Rectal smooth muscle tissue (tissue), 1 donor: ENCODE data around the gene TLE6.
"Not testable (repeated sequence)": the region's sequence is repeated elsewhere in the genome, so short reads cannot be mapped to it uniquely, and the experiment has no call there.

ENCODE experiments used
- H3K27ac ChIP-seq: one replicate; pipeline ENCODE4 v1.7.0; 2013; ENCODE audit warnings: low read depth, low read length, inconsistent platforms
- H3K27me3 ChIP-seq: one replicate; pipeline ENCODE4 v1.7.0; 2013; ENCODE audit warnings: low read length; ENCODE audit not compliant: control insufficient read depth, insufficient read depth
- H3K36me3 ChIP-seq: one replicate; pipeline ENCODE4 v1.7.0; 2013; ENCODE audit warnings: low read length; ENCODE audit not compliant: control insufficient read depth, insufficient read depth
- H3K4me1 ChIP-seq: one replicate; pipeline ENCODE4 v1.7.0; 2013; ENCODE audit warnings: low read length; ENCODE audit not compliant: control insufficient read depth, insufficient read depth
- H3K4me3 ChIP-seq: one replicate; pipeline ENCODE4 v1.7.0; 2013; ENCODE audit warnings: low read length
- H3K9ac ChIP-seq: one replicate; pipeline ENCODE4 v1.7.0; 2013; ENCODE audit warnings: low read length

TLE6 gene

DNA sequence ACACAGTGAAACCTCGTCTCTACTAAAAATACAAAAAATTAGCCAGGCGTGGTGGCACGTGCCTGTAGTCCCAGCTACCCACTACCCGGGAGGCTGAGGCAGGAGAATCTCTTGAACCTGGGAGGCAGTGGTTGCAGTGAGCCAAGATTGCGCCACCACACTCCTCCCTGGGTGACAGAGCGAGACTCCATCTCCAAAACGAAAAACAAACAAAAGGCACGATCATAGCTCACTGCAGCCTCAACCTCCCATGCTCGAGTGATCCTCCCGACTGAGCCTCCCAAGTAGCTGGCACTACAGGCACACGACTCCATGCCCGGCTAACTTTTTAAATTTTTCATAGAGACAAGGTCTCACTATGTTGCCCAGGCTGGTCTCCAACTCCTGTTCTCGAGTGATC, 34.7 kb downstream of the TLE6 start:
- not testable (repeated sequence) for H3K4me1 ChIP-seq, H3K27me3 ChIP-seq, H3K27ac ChIP-seq, H3K9ac ChIP-seq, H3K36me3 ChIP-seq, H3K4me3 ChIP-seq

DNA sequence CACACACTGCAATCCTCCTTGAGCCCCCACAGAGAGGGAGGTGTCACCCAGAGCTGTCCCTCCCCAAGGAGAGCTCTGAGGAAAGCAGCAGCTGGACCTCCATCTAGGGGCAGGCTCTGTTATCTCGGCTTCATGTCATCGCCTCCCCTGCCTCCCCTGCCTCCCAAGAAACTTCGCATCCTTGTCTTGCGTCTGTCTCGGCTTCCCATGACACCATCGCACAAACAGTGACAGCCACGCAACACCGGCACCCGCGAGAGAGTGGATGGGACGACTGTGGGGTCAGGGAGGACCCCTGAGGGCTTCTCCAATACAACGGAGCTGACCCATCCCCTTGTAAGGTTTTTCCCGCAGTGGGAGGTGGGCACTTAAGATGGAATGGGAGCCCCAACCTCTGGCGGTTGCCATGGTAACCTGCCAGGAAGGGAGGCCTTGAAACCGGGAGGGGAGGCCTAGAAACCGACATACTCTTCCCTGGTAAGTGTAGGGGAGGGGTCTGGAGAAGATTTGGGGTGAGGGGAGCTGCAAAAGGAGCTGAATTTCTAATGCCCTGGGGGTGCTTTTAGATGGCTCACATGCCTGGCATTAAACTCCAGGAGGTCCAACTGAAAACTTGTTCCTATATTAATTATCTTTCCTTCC, 35.4 kb downstream of the TLE6 start:
- H3K36me3 ChIP-seq = peaks cover 5% of the 10 kb centered on the region
- H3K9ac ChIP-seq = no peak overlapping the region

GRCh38 chr19:3013263-3013725, 35.9 kb downstream of the TLE6 start:
- peaks cover 5% of the 10 kb centered on the region for H3K36me3 ChIP-seq
- no peaks in the 10 kb centered on the region for H3K27me3 ChIP-seq
- H3K27ac ChIP-seq = no peak overlapping the region
- no peak overlapping the region for H3K9ac ChIP-seq
- H3K4me3 ChIP-seq = no peak overlapping the region
- no peaks in the 10 kb centered on the region for H3K4me1 ChIP-seq

More for the DNA sequence above, 35.4 kb downstream of the TLE6 start:
- no peaks in the 10 kb centered on the region for H3K4me1 ChIP-seq
- no peak overlapping the region for H3K27ac ChIP-seq
- no peaks in the 10 kb centered on the region for H3K27me3 ChIP-seq
- no peak overlapping the region for H3K4me3 ChIP-seq

DNA sequence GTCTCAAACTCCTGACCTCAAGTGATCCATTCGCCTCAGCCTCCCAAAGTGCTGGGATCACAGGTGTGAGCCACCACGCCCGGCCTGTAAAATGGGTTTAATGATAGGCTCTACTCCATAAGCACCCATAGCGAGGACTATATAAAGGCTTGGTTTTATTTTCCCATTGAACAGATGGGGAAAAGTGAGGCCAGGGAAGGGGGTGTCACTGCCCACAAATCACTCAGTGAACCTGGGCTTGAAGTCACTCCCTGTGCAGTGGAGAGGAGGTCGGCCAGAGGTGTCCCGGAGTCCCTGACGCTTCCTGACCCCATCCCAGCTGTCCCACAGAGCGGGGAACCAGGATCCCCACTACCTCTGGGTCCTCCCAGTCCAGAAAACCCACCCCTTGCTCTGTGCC, 36.8 kb downstream of the TLE6 start:
- no peak overlapping the region for H3K27ac ChIP-seq
- no peak overlapping the region for H3K9ac ChIP-seq
- H3K4me3 ChIP-seq = no peak overlapping the region
- no peaks in the 10 kb centered on the region for H3K27me3 ChIP-seq
- H3K36me3 ChIP-seq = peaks cover 5% of the 10 kb centered on the region
- H3K4me1 ChIP-seq = no peaks in the 10 kb centered on the region

- no peak overlapping the region for H3K9ac ChIP-seq
- H3K27ac ChIP-seq = no peak overlapping the region
- peaks cover 3% of the 10 kb centered on the region for H3K36me3 ChIP-seq
- no peaks in the 10 kb centered on the region for H3K4me1 ChIP-seq
- no peaks in the 10 kb centered on the region for H3K27me3 ChIP-seq
- no peak overlapping the region for H3K4me3 ChIP-seq
Measured at GRCh38 chr19:3015126-3016057, 38.0 kb downstream of the TLE6 start.

GRCh38 chr19:3017923-3018322, 40.6 kb downstream of the TLE6 start:
- H3K4me3 ChIP-seq = no peak overlapping the region
- no peaks in the 10 kb centered on the region for H3K4me1 ChIP-seq
- no peaks in the 10 kb centered on the region for H3K36me3 ChIP-seq
- no peaks in the 10 kb centered on the region for H3K27me3 ChIP-seq
- no peak overlapping the region for H3K9ac ChIP-seq
- H3K27ac ChIP-seq = no peak overlapping the region

DNA sequence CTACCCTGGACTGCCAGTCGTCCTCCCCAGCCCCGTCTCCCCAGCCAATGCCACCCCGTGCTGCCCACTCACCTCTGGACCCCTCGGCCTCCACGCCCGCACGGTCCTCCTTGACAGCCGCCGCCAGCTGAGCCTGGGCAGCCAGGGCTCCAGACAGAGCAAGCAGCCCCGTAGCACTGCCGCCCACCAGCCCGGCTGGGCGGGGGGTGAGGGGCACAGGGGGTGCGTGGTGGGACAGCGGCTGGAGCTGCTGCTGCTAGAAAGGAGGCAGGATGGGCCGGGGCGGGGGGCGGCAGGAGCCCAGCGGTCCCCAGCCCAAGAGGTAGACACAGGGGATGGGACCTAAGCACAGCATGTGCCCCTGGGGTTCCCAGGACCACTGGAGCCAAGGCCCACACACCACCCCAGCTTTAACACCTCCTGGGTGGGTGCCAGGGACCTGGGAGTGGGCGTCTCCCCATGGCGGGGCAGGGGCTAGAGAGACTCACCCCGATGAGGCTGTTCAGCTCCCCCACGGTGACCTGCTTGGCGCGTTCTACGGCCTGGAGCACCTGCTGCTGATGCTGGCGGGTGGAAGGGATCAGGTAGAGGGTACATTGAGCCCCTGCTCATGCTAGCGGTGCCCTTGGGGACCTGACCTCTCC, 42.0 kb downstream of the TLE6 start:
- H3K27me3 ChIP-seq = no peaks in the 10 kb centered on the region
- H3K4me3 ChIP-seq = no peak overlapping the region
- H3K9ac ChIP-seq = no peak overlapping the region
- no peaks in the 10 kb centered on the region for H3K4me1 ChIP-seq
- no peak overlapping the region for H3K27ac ChIP-seq
- no peaks in the 10 kb centered on the region for H3K36me3 ChIP-seq

DNA sequence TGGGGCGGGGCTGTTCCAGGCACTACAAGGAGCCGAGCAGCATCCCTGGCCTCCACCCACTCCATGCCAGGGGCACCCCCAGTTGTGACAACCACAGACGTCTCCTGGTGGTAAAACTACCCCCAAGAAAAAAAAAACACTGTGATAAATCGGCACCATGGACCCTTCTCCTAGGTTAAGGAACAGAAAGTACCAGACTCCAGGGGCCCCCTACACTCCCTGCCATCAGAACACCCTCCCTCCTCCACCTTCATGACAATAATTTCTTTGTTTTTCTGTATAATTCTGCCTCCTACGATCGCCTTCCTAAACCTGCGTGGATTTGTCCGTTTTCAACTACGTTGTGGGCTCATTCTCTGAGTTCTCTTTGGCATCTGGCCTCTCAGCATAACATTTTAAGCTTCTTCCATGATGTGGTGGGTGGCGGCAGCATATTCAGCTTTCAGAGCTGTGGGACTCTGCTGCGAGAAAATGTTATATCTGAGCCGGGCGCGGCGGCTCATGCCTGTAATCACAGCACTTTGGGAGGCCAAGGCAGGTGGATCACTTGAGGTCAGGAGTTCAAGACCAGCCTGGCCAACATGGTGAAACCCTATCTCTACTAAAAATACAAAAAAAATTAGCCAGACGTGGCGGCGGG, 43.1 kb downstream of the TLE6 start:
- Histone ChIP-seq H3K4me1 (no peaks in the 10 kb centered on the region), H3K9ac (no peak overlapping the region), H3K27me3 (no peaks in the 10 kb centered on the region), H3K36me3 (no peaks in the 10 kb centered on the region), H3K4me3 (no peak overlapping the region), H3K27ac (no peak overlapping the region)

- H3K27ac ChIP-seq = no peak overlapping the region
- H3K27me3 ChIP-seq = no peaks in the 10 kb centered on the region
- H3K36me3 ChIP-seq = no peaks in the 10 kb centered on the region
- no peak overlapping the region for H3K9ac ChIP-seq
- H3K4me1 ChIP-seq = no peaks in the 10 kb centered on the region
- no peak overlapping the region for H3K4me3 ChIP-seq
Measured at GRCh38 chr19:3024509-3024869, 47.1 kb downstream of the TLE6 start.

DNA sequence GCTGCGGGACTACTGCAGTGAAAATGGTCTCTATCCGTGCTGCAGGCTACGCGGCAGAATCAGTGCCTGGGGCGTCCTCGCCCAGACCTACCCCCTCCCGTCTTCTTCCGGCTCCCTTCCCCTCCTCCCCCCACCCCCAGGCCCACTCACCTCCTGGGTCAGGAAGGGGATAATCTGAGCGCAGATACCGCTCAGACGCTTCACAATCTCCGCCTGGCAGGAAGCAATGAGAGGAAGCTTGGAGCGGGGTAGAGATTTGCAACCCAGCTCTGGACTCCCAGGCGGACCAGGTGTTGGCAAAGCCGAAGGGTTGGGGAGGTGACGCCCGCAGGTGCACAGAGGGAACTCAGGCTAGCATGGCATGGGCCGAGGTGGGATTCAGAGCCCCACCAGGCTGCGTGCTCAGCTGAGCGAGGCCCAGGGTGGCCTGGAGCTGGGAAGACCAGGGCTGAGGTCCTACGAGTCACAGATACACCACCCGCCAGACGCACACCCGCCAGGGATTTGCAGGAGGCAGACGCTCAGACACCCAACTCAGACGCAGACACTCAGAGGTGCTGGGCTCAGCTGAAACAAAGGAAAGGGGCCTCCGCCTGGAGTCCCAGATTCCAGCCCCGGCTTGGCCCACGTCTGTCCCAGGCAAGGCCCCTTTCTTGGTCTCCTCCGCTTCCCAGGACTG, 47.6 kb downstream of the TLE6 start:
- Histone ChIP-seq H3K4me3 (no peak overlapping the region), H3K27ac (no peak overlapping the region), H3K36me3 (no peaks in the 10 kb centered on the region), H3K9ac (no peak overlapping the region), H3K27me3 (no peaks in the 10 kb centered on the region), H3K4me1 (no peaks in the 10 kb centered on the region)

- H3K36me3 ChIP-seq = no peaks in the 10 kb centered on the region
- no peak overlapping the region for H3K27ac ChIP-seq
- H3K9ac ChIP-seq = no peak overlapping the region
- no peak overlapping the region for H3K4me3 ChIP-seq
- no peaks in the 10 kb centered on the region for H3K4me1 ChIP-seq
- H3K27me3 ChIP-seq = no peaks in the 10 kb centered on the region
Measured at GRCh38 chr19:3025549-3025886, 48.2 kb downstream of the TLE6 start.

GRCh38 chr19:3026768-3027167, 49.4 kb downstream of the TLE6 start:
- Histone ChIP-seq H3K27me3 (no peaks in the 10 kb centered on the region), H3K27ac (no peak overlapping the region), H3K4me3 (no peak overlapping the region), H3K9ac (no peak overlapping the region), H3K36me3 (no peaks in the 10 kb centered on the region), H3K4me1 (no peaks in the 10 kb centered on the region)
